Measurements from ENCODE around the gene TOX2.

TOX2 gene

GRCh38 chr20:43949741-43950618, 35.3 kb downstream of the TOX2 start:
- peak in 9 of 42 donors; percentile 17 to 44 (median 28) for DNase-seq
- intact Hi-C loops (cut with DNase I), result no loop called here

- intact Hi-C loops (cut with DNase I), result no loop called here
- no peak for DNase-seq
These were observed 39.4 kb downstream of the TOX2 start for GRCh38 chr20:43953919-43954592.

- intact Hi-C loops (cut with DNase I), result no loop called here
- no peak for DNase-seq
These were observed 40.0 kb downstream of the TOX2 start for GRCh38 chr20:43954704-43955061.

- intact Hi-C loops (cut with DNase I), result no loop called here
- no peak for DNase-seq
These were observed 40.6 kb downstream of the TOX2 start for GRCh38 chr20:43955062-43955749.

GRCh38 chr20:43955750-43956191, 41.1 kb downstream of the TOX2 start:
- intact Hi-C loops (cut with DNase I), result no loop called here
- DNase-seq, result no peak

- DNase-seq, result no peak
- intact Hi-C loops (cut with DNase I), result no loop called here
These were observed 42.7 kb downstream of the TOX2 start for GRCh38 chr20:43957392-43957791.

GRCh38 chr20:43958626-43959025, 44.0 kb downstream of the TOX2 start:
- intact Hi-C loops (cut with DNase I), result no loop called here
- peak in 1 of 42 donors; percentile 12 for DNase-seq

GRCh38 chr20:43959079-43959919, 44.6 kb downstream of the TOX2 start:
- intact Hi-C loops (cut with DNase I), result no loop called here
- peak in 1 of 42 donors; percentile 27 for DNase-seq

GRCh38 chr20:43959920-43960227, 45.2 kb downstream of the TOX2 start:
- intact Hi-C loops (cut with DNase I), result no loop called here

GRCh38 chr20:43960231-43960630, 45.6 kb downstream of the TOX2 start:
- intact Hi-C loops (cut with DNase I), result no loop called here

More at GRCh38 chr20:43959920-43960227, 45.2 kb downstream of the TOX2 start:
- DNase-seq, result no peak

GRCh38 chr20:43961116-43961515, 46.5 kb downstream of the TOX2 start:
- intact Hi-C loops (cut with DNase I), result no loop called here
- DNase-seq, result no peak

More at GRCh38 chr20:43960231-43960630, 45.6 kb downstream of the TOX2 start:
- no peak for DNase-seq

GRCh38 chr20:43961541-43962471, 47.2 kb downstream of the TOX2 start:
- intact Hi-C loops (cut with DNase I), result no loop called here
- DNase-seq, result no peak

- intact Hi-C loops (cut with DNase I), result no loop called here
- DNase-seq, result no peak
These were observed 47.9 kb downstream of the TOX2 start for GRCh38 chr20:43962530-43962929.

GRCh38 chr20:43963233-43963632, 48.6 kb downstream of the TOX2 start:
- intact Hi-C loops (cut with DNase I), result no loop called here
- no peak for DNase-seq

- peak in 6 of 42 donors; percentile 11 to 44 (median 24) for DNase-seq
- intact Hi-C loops (cut with DNase I), result no loop called here
These were observed 49.5 kb downstream of the TOX2 start for GRCh38 chr20:43963872-43964791.

- no peak for DNase-seq
These were observed 53.8 kb downstream of the TOX2 start for GRCh38 chr20:43968341-43969000.

More at GRCh38 chr20:43968341-43969000, 53.8 kb downstream of the TOX2 start:
- intact Hi-C loops (cut with DNase I), result no loop called here
